ENCODE data around the gene CPHXL2.

CPHXL2 gene

DNA sequence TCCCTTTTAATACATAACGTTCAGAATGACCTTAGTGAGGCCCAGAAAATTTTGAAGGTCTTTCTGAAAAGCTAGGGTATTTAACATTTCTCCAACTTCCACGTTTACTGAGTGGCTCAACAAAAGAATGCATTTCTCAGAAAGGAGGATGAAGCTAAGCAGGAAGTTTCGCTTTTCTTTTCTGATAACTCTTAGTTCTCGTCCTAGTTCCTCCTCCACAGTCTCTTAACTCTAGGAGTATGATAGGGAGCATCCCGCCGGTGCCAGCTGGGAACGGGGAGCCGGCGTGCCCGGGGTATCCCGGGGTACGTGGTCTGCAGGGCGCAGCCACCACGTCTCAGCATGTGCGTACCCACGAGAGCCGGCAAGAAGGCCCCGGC lies 29.7 kb downstream of the CPHXL2 start:
- no peak for DNase-seq (ENCODE audit: extremely low spot score)
- POLR2A ChIA-PET, result interaction anchor here (1.2 to 2.0 kb wide), 8 partner anchors 9 to 213 kb away, joined by 3 to 12 read pairs (median 5); partner anchors contain the start of genes ADAT1 and GABARAPL2
- TF ChIP-seq, protein P1, sequence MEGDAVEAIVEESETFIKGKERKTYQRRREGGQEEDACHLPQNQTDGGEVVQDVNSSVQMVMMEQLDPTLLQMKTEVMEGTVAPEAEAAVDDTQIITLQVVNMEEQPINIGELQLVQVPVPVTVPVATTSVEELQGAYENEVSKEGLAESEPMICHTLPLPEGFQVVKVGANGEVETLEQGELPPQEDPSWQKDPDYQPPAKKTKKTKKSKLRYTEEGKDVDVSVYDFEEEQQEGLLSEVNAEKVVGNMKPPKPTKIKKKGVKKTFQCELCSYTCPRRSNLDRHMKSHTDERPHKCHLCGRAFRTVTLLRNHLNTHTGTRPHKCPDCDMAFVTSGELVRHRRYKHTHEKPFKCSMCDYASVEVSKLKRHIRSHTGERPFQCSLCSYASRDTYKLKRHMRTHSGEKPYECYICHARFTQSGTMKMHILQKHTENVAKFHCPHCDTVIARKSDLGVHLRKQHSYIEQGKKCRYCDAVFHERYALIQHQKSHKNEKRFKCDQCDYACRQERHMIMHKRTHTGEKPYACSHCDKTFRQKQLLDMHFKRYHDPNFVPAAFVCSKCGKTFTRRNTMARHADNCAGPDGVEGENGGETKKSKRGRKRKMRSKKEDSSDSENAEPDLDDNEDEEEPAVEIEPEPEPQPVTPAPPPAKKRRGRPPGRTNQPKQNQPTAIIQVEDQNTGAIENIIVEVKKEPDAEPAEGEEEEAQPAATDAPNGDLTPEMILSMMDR (IDR thresholded peaks at IDR 0.05; ENCODE audit: control extremely low read depth, extremely low read depth, low read depth, missing control alignments), result no peak
- CTCF ChIA-PET, result interaction anchor here (0.9 to 2.6 kb wide), 8 partner anchors 9 to 413 kb away, joined by 3 to 12 read pairs (median 6); partner anchors contain the start of gene ADAT1

DNA sequence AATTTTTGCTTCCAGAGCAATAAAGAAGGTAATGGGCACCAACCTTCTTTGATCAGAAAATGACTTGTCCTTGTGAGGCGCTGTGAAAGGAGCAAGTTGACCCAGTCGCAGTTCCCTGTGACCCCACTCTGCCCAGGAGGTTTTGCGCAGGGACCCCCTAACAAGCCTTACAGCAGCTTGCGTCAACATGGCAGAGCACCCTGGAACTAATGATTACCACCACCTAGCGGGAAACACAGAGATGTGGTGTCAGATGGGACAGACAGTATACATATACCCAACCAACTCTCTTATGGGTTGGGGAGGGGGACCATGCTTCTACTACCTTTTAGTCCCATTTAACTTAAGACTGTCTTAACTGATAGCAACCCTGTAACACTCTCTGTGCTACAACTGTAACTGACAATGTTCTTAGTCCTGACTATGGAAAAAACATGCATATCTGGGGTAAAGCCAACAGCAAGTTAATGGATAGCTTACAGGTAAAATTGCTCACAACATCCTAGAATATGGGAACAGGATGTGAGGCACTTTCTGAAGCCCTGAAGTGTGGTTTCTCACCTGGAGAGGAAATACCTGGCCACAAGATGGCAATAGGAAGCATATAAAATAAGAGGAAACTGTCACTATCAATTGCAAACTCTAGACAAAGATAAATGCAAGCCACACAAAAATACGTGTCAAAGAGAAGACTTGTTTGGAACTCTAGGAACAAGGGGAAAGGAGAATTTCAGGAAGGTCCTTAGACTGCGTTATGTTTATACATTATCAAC lies 32.4 kb downstream of the CPHXL2 start:
- no peak for DNase-seq (ENCODE audit: extremely low spot score)
- CTCF ChIA-PET, result interaction anchor here (0.9 to 2.1 kb wide), 4 partner anchors 11 to 128 kb away, joined by 3 to 6 read pairs (median 3); no protein-coding TSS in a partner anchor
- POLR2A ChIA-PET, result no interaction called here

DNA sequence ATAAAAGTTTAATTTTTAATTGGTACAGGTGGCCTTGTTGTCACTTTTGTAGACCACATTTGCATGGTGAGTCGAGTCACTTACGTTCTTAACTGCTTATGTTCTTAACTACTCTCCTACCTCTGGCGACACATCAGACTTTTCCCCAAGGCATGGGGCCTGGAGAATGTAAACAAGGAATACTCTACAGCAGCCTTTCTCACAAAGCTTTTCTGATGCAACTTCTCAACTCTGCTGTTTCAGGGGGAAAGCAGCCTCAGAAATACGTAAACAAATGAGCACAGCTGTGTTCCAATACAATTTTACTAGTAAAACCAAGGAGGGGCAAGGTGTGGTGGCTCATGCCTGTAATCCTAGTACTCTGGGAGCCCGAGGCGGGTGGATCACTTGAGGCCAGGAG lies 36.2 kb downstream of the CPHXL2 start:
- TF ChIP-seq, protein P1 (IDR thresholded peaks at IDR 0.05; ENCODE audit: control extremely low read depth, extremely low read depth, low read depth, missing control alignments), result no peak
- POLR2A ChIA-PET, result no interaction called here
- DNase-seq (ENCODE audit: extremely low spot score), result no peak
- CTCF ChIA-PET, result interaction anchor here (1.2 to 2.3 kb wide), 3 partner anchors 8 to 123 kb away, joined by 3 to 11 read pairs (median 5); partner anchors contain the start of gene ADAT1

More for the DNA sequence above, 32.4 kb downstream of the CPHXL2 start:
- TF ChIP-seq, protein P1 (IDR thresholded peaks at IDR 0.05; ENCODE audit: control extremely low read depth, extremely low read depth, low read depth, missing control alignments), result no peak

DNA sequence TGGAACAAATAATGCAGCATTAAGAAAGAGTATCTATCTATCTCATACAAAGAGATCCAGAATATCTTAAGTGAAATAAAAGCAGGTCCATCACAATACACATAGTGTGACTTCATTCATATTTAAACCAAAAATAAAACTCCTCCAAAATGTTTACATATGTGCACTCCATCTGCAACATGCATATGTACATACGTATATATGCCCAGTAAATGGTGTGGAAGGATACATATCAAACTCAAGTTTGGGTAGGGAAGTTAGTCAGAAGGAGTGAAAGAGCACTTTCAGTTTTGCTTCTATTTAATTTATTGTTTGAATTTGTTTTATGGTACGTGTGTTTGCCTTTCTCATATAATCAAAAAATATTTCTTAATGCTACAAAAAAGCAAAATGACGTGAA lies 41.8 kb downstream of the CPHXL2 start:
- TF ChIP-seq, protein P1 (IDR thresholded peaks at IDR 0.05; ENCODE audit: control extremely low read depth, extremely low read depth, low read depth, missing control alignments), result no peak
- DNase-seq (ENCODE audit: extremely low spot score), result no peak
- CTCF ChIA-PET, result no interaction called here
- POLR2A ChIA-PET, result no interaction called here

DNA sequence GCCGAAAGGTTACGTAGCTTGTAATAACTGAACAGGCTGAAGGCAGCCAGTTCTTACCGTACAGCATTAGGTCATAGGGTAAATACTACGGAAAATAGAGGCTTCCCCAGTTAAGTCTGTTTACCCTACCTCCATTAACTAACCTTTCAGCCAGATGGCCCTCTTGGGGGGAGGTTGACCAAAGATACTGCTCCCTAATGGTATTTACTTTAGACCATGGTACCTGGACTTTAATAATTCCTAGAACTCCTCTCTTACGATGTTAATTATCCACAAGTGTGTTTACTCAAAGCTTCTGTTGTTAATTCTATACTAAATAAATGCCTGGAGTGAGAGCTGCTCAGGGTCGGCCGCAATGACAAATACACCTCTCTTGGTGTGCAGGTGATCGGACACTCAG lies 44.0 kb downstream of the CPHXL2 start:
- TF ChIP-seq, protein P1 (IDR thresholded peaks at IDR 0.05; ENCODE audit: control extremely low read depth, extremely low read depth, low read depth, missing control alignments), result no peak
- DNase-seq (ENCODE audit: extremely low spot score), result no peak
- ChIA-PET CTCF (interaction anchor here (0.6 to 2.4 kb wide), 7 partner anchors 8 to 161 kb away, joined by 3 to 6 read pairs (median 3); no protein-coding TSS in a partner anchor), POLR2A (interaction anchor here (0.6 to 0.7 kb wide), 2 partner anchors 9 to 648 kb away, joined by 8 read pairs; partner anchors contain the start of gene WDR59)

DNA sequence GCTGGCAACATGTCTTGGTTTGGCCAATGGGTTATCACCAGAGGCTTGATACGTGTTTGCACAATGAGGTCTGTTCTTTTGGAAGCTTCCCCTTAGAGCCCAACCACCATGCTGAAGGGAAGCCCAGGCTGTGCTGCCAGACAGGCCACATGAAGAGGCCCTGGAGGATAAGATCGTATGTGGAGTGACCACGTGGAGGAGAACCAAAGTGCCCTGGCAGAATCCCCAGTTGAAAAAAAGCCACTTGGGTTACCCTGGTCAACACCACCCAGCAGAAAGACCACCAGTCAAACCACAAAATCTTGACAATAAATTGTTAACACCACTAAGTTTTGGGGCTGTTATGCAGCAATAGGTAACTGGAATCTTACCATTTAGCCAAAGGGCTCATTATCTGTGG lies 46.8 kb downstream of the CPHXL2 start:
- TF ChIP-seq, protein P1 (IDR thresholded peaks at IDR 0.05; ENCODE audit: control extremely low read depth, extremely low read depth, low read depth, missing control alignments), result no peak
- DNase-seq (ENCODE audit: extremely low spot score), result no peak
- POLR2A ChIA-PET, result interaction anchor here (2.1 kb wide), 1 partner anchor 17 kb away, joined by 5 read pairs; the partner anchor contains the start of genes KARS1 and TERF2IP
- CTCF ChIA-PET, result interaction anchor here (1.1 kb wide), 1 partner anchor 113 kb away, joined by 4 read pairs; no protein-coding TSS in a partner anchor

Data from GM10248 (cell line).